CD4-positive, alpha-beta T cell treated with Interleukin-17A for 4 hours (primary cell): ENCODE results near the gene GHRL.
"Not testable (repeated sequence)": the region's sequence is repeated elsewhere in the genome, so short reads cannot be mapped to it uniquely, and the experiment has no call there.

Source experiments
- DNase-seq: peaks from one replicate; pipeline ENCODE4 v3.0.0-alpha.2; 2020; ENCODE audit warnings: mixed read lengths

The GHRL gene

GRCh38 chr3:10322352-10322710, 29.6 kb upstream of the GHRL start:
- peak; percentile 12 for DNase-seq

- no peak for DNase-seq
Measured at GRCh38 chr3:10321630-10322351, 29.0 kb upstream of the GHRL start.

- DNase-seq, result no peak
Measured at GRCh38 chr3:10320320-10320677, 27.6 kb upstream of the GHRL start.

GRCh38 chr3:10319804-10320203, 27.1 kb upstream of the GHRL start:
- DNase-seq, result no peak

- no peak for DNase-seq
Measured at GRCh38 chr3:10319251-10319650, 26.5 kb upstream of the GHRL start.

GRCh38 chr3:10317961-10318350, 25.2 kb upstream of the GHRL start:
- DNase-seq, result no peak

GRCh38 chr3:10317311-10317960, 24.7 kb upstream of the GHRL start:
- DNase-seq, result no peak

- DNase-seq, result no peak
Measured at GRCh38 chr3:10315771-10316344, 23.1 kb upstream of the GHRL start.

GRCh38 chr3:10315101-10315500, 22.4 kb upstream of the GHRL start:
- no peak for DNase-seq

- DNase-seq, result no peak
Measured at GRCh38 chr3:10312861-10313260, 20.1 kb upstream of the GHRL start.

GRCh38 chr3:10312391-10312790, 19.6 kb upstream of the GHRL start:
- DNase-seq, result no peak

- no peak for DNase-seq
Measured at GRCh38 chr3:10311710-10312109, 19.0 kb upstream of the GHRL start.

GRCh38 chr3:10310578-10310977, 17.8 kb upstream of the GHRL start:
- no peak for DNase-seq

- DNase-seq, result no peak
Measured at GRCh38 chr3:10309736-10310135, 17.0 kb upstream of the GHRL start.

GRCh38 chr3:10308678-10309077, 15.9 kb upstream of the GHRL start:
- no peak for DNase-seq

GRCh38 chr3:10306156-10306555, 13.4 kb upstream of the GHRL start:
- DNase-seq, result no peak

- DNase-seq, result no peak
Measured at GRCh38 chr3:10305331-10305902, 12.7 kb upstream of the GHRL start.

GRCh38 chr3:10304905-10305304, 12.2 kb upstream of the GHRL start:
- DNase-seq, result no peak

- no peak for DNase-seq
Measured at GRCh38 chr3:10303785-10304184, 11.0 kb upstream of the GHRL start.

GRCh38 chr3:10303105-10303504, 10.4 kb upstream of the GHRL start:
- no peak for DNase-seq

- no peak for DNase-seq
Measured at GRCh38 chr3:10300087-10300486, 7.3 kb upstream of the GHRL start.

- DNase-seq, result no peak
Measured at GRCh38 chr3:10299679-10300078, 6.9 kb upstream of the GHRL start.

GRCh38 chr3:10299175-10299574, 6.4 kb upstream of the GHRL start:
- DNase-seq, result no peak

GRCh38 chr3:10298064-10298463, 5.3 kb upstream of the GHRL start:
- not testable (repeated sequence) for DNase-seq
